Panc1 (cell line): ENCODE data around the gene NOA1.

Experiments used
- REST ChIP-seq, 2 experiments: IDR thresholded peaks; 2 replicates each; pipeline ENCODE4 v1.6.1; 2011 to 2012; ENCODE audit warnings: low read depth in 2 of 2, control low read depth in 1 of 2, low read length in 1 of 2, mild to moderate bottlenecking in 1 of 2, moderate library complexity in 1 of 2; ENCODE audit not compliant: insufficient read depth in 1 of 2
- TF ChIP-seq, protein P1 (sequence below): fragments of 450-650 bp; IDR thresholded peaks from 2 replicates; pipeline ENCODE4 v1.5.1; 2017; ENCODE audit warnings: mild to moderate bottlenecking

- TF ChIP-seq, protein P1, sequence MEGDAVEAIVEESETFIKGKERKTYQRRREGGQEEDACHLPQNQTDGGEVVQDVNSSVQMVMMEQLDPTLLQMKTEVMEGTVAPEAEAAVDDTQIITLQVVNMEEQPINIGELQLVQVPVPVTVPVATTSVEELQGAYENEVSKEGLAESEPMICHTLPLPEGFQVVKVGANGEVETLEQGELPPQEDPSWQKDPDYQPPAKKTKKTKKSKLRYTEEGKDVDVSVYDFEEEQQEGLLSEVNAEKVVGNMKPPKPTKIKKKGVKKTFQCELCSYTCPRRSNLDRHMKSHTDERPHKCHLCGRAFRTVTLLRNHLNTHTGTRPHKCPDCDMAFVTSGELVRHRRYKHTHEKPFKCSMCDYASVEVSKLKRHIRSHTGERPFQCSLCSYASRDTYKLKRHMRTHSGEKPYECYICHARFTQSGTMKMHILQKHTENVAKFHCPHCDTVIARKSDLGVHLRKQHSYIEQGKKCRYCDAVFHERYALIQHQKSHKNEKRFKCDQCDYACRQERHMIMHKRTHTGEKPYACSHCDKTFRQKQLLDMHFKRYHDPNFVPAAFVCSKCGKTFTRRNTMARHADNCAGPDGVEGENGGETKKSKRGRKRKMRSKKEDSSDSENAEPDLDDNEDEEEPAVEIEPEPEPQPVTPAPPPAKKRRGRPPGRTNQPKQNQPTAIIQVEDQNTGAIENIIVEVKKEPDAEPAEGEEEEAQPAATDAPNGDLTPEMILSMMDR, result no peak
- TF ChIP-seq REST (IDR thresholded peaks at IDR 0.05; ENCODE audit: insufficient read depth in 1 of 2, low read depth in 2 of 2, low read length in 1 of 2), result no peak
Measured at GRCh38 chr4:56972809-56973208, 4.6 kb downstream of the NOA1 start.
